Neural crest cell (in vitro differentiated cells): ENCODE measurements around the gene MYL12B. TPM values are rescaled to one million over a fixed set of nuclear protein-coding genes. Genes with fewer than 3 reads are reported as not detected.
A peak's percentile ranks its signal among the peaks of the same experiment; 100 is the strongest.

Source experiments
- DNase-seq: peaks from one replicate; pipeline ENCODE4 v3.0.0; 2021; ENCODE audit warnings: low read depth, mixed read lengths, low spot score
- H3K27ac Mint-ChIP-seq: one replicate; pipeline ENCODE4 v1.8.0; 2021; ENCODE audit warnings: mild to moderate bottlenecking, mixed read lengths; ENCODE audit not compliant: unreplicated experiment
- H3K27me3 Mint-ChIP-seq: 2 replicates; pipeline ENCODE4 v1.8.0; 2021; ENCODE audit warnings: low read depth, mild to moderate bottlenecking, mixed read lengths
- H3K36me3 Mint-ChIP-seq: 2 replicates; pipeline ENCODE4 v1.8.0; 2021; ENCODE audit warnings: low read depth, mild to moderate bottlenecking, mixed read lengths
- H3K4me1 Mint-ChIP-seq: 2 replicates; pipeline ENCODE4 v1.8.0; 2021; ENCODE audit warnings: mixed read lengths
- H3K4me3 Mint-ChIP-seq: one replicate; pipeline ENCODE4 v1.8.0; 2021; ENCODE audit warnings: mild to moderate bottlenecking, mixed read lengths
- H3K9me3 Mint-ChIP-seq: 2 replicates; pipeline ENCODE4 v1.8.0; 2021; ENCODE audit warnings: mixed read lengths
- CTCF ChIP-seq: fragments of 200-600 bp; sonication (generic); conservative IDR thresholded peaks from 2 replicates; pipeline ENCODE4 v1.5.0; 2021; ENCODE audit warnings: antibody characterized with exemption, mild to moderate bottlenecking
- total RNA-seq: library from RNA; stranded (reverse); gene quantifications from 2 replicates; pipeline ENCODE4 v1.2.1, GENCODE V29; 2021

Gene MYL12B
- total RNA-seq, 1 donor from 2014 or later = 89.6 TPM

GRCh38 chr18:3286159-3286558 is 24.2 kb downstream of the MYL12B start:
- TF ChIP-seq CTCF = no peak
- DNase-seq = no peak
- H3K4me3 Mint-ChIP-seq = no peak overlapping the region
- H3K4me1 Mint-ChIP-seq = peaks cover 29% of the 10 kb centered on the region
- peak overlapping the region; percentile 57 for H3K27ac Mint-ChIP-seq
- peaks cover 16% of the 10 kb centered on the region for H3K36me3 Mint-ChIP-seq
- H3K27me3 Mint-ChIP-seq = no peaks in the 10 kb centered on the region
- H3K9me3 Mint-ChIP-seq = peaks cover 22% of the 10 kb centered on the region

GRCh38 chr18:3293196-3293951 is 31.4 kb downstream of the MYL12B start:
- no peak for DNase-seq
- H3K9me3 Mint-ChIP-seq = peaks cover 17% of the 10 kb centered on the region
- peaks cover 20% of the 10 kb centered on the region for H3K36me3 Mint-ChIP-seq

GRCh38 chr18:3294435-3295080 is 32.6 kb downstream of the MYL12B start:
- no peaks in the 10 kb centered on the region for H3K27me3 Mint-ChIP-seq
- no peak for TF ChIP-seq CTCF
- H3K36me3 Mint-ChIP-seq = peaks cover 19% of the 10 kb centered on the region
- H3K4me1 Mint-ChIP-seq = peaks cover 11% of the 10 kb centered on the region
- H3K27ac Mint-ChIP-seq = peak overlapping the region; percentile 10
- peaks cover 20% of the 10 kb centered on the region for H3K9me3 Mint-ChIP-seq
- peak overlapping the region; percentile 69 for H3K4me3 Mint-ChIP-seq
- DNase-seq = no peak

More at GRCh38 chr18:3293196-3293951, 31.4 kb downstream of the MYL12B start:
- H3K4me3 Mint-ChIP-seq = no peak overlapping the region
- no peak overlapping the region for H3K27ac Mint-ChIP-seq
- TF ChIP-seq CTCF = no peak
- peaks cover 11% of the 10 kb centered on the region for H3K4me1 Mint-ChIP-seq
- no peaks in the 10 kb centered on the region for H3K27me3 Mint-ChIP-seq

- Mint-ChIP-seq H3K9me3 (peaks cover 5% of the 10 kb centered on the region), H3K4me3 (peak overlapping the region; percentile 98), H3K27me3 (no peaks in the 10 kb centered on the region), H3K4me1 (peaks cover 11% of the 10 kb centered on the region), H3K36me3 (peaks cover 6% of the 10 kb centered on the region), H3K27ac (peak overlapping the region; percentile 90)
- TF ChIP-seq CTCF = peak; percentile 94
- DNase-seq = peak; percentile 84
These were observed 35.4 kb downstream of the MYL12B start for GRCh38 chr18:3297025-3297984.

- Mint-ChIP-seq H3K36me3 (no peaks in the 10 kb centered on the region), H3K4me1 (no peaks in the 10 kb centered on the region), H3K9me3 (no peaks in the 10 kb centered on the region), H3K4me3 (no peak overlapping the region), H3K27ac (no peak overlapping the region), H3K27me3 (no peaks in the 10 kb centered on the region)
- no peak for TF ChIP-seq CTCF
- DNase-seq = no peak
These were observed 42.9 kb downstream of the MYL12B start for GRCh38 chr18:3304832-3305231.
